Retinal pigment epithelial cell (primary cell): ENCODE results near the gene NSF.

Experiments used
- DNase-seq: peaks from one replicate; pipeline ENCODE4 v3.0.0-alpha.2; 2010; ENCODE audit warnings: low read depth
- H3K4me3 ChIP-seq: 2 replicates; pipeline ENCODE4 v1.5.1; 2011; ENCODE audit warnings: mild to moderate bottlenecking, low read length, control low read depth, moderate library complexity
- CTCF ChIP-seq: conservative IDR thresholded peaks from 2 replicates; pipeline ENCODE4 v1.5.1; 2011; ENCODE audit warnings: low read depth, low read length, control low read depth, inconsistent platforms

The NSF gene

GRCh38 chr17:46794318-46794717 is 203.8 kb downstream of the NSF start:
- no peak for TF ChIP-seq CTCF
- no peak for DNase-seq
- H3K4me3 ChIP-seq, result no peak overlapping the region

- H3K4me3 ChIP-seq, result no peak overlapping the region
- DNase-seq, result no peak
- TF ChIP-seq CTCF, result no peak
Measured at GRCh38 chr17:46795379-46795952, 205.0 kb downstream of the NSF start.

GRCh38 chr17:46796084-46796483 is 205.6 kb downstream of the NSF start:
- H3K4me3 ChIP-seq, result no peak overlapping the region
- no peak for DNase-seq
- TF ChIP-seq CTCF, result no peak

GRCh38 chr17:46796524-46796923 is 206.1 kb downstream of the NSF start:
- DNase-seq, result no peak
- no peak for TF ChIP-seq CTCF
- no peak overlapping the region for H3K4me3 ChIP-seq

GRCh38 chr17:46796956-46797530 is 206.6 kb downstream of the NSF start:
- no peak for DNase-seq
- no peak for TF ChIP-seq CTCF
- H3K4me3 ChIP-seq, result no peak overlapping the region

GRCh38 chr17:46800573-46800972 is 210.1 kb downstream of the NSF start:
- no peak for TF ChIP-seq CTCF
- DNase-seq, result no peak
- no peak overlapping the region for H3K4me3 ChIP-seq

GRCh38 chr17:46802800-46803199 is 212.3 kb downstream of the NSF start:
- no peak overlapping the region for H3K4me3 ChIP-seq
- TF ChIP-seq CTCF, result no peak
- no peak for DNase-seq
